ENCODE data around the gene AKNAD1.

AKNAD1 gene

DNA sequence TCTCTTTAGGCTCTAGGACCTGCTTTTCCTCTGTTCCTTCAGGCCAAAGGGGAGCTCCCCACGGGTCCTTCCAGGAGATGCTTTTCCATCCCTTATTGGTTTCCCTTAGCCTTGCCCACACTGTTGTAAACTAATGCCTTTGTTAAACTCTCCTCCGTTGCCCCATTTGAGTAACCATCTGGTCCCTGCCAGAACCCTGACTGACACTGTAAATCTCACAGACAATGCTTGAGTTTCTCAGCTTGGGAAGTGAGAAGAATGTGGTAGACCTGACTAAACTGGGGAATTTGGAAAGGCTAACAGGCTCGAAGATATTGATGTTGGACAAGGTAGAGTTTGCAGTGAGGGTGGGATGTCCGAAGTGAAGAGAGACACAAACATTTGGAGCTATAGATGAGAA is 11.4 kb downstream of the AKNAD1 start:
- Histone ChIP-seq H3K36me3 (ENCODE audit: control insufficient read depth, low read length) (no peaks in the 10 kb centered on the region), H4K20me1 (ENCODE audit: control insufficient read depth, insufficient read depth, low read depth, low read length) (no peaks in the 10 kb centered on the region), H3K4me1 (ENCODE audit: control insufficient read depth, low read length) (no peaks in the 10 kb centered on the region), H3K9me3 (ENCODE audit: control insufficient read depth, insufficient read depth, low read length) (no peaks in the 10 kb centered on the region), H3K9me2 (replicated peaks; ENCODE audit: control insufficient read depth, low read length) (no peaks in the 10 kb centered on the region), H3K27me3 (ENCODE audit: control insufficient read depth, low read length) (peaks cover 19% of the 10 kb centered on the region; the same call in 1 of the 2 replicates), H3K27ac (ENCODE audit: low read depth, low read length) (no peak overlapping the region), H3F3A (ENCODE audit: control insufficient read depth, insufficient read depth) (no peaks in the 10 kb centered on the region), H3K4me2 (ENCODE audit: low read length) (no peak overlapping the region), H3K79me2 (ENCODE audit: control insufficient read depth, low read length) (no peaks in the 10 kb centered on the region), H3K4me3 (ENCODE audit: low read length) (no peak overlapping the region)
- TF ChIP-seq, protein P1, sequence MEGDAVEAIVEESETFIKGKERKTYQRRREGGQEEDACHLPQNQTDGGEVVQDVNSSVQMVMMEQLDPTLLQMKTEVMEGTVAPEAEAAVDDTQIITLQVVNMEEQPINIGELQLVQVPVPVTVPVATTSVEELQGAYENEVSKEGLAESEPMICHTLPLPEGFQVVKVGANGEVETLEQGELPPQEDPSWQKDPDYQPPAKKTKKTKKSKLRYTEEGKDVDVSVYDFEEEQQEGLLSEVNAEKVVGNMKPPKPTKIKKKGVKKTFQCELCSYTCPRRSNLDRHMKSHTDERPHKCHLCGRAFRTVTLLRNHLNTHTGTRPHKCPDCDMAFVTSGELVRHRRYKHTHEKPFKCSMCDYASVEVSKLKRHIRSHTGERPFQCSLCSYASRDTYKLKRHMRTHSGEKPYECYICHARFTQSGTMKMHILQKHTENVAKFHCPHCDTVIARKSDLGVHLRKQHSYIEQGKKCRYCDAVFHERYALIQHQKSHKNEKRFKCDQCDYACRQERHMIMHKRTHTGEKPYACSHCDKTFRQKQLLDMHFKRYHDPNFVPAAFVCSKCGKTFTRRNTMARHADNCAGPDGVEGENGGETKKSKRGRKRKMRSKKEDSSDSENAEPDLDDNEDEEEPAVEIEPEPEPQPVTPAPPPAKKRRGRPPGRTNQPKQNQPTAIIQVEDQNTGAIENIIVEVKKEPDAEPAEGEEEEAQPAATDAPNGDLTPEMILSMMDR (IDR thresholded peaks at IDR 0.05; ENCODE audit: low read depth, low read length, poor library complexity, severe bottlenecking): no peak
- TF ChIP-seq EZH2phosphoT487 (IDR thresholded peaks at IDR 0.05; ENCODE audit: borderline replicate concordance, low read length): no peak

GRCh38 chr1:108843390-108844137 is 13.3 kb downstream of the AKNAD1 start:
- H3K4me3 ChIP-seq (ENCODE audit: low read length): no peak overlapping the region
- no peaks in the 10 kb centered on the region for H4K20me1 ChIP-seq (ENCODE audit: control insufficient read depth, insufficient read depth, low read depth, low read length)
- no peaks in the 10 kb centered on the region for H3F3A ChIP-seq (ENCODE audit: control insufficient read depth, insufficient read depth)
- H3K4me2 ChIP-seq (ENCODE audit: low read length): no peak overlapping the region
- H3K79me2 ChIP-seq (ENCODE audit: control insufficient read depth, low read length): no peaks in the 10 kb centered on the region
- H3K27ac ChIP-seq (ENCODE audit: low read depth, low read length): no peak overlapping the region
- H3K4me1 ChIP-seq (ENCODE audit: control insufficient read depth, low read length): no peaks in the 10 kb centered on the region
- no peaks in the 10 kb centered on the region for H3K9me3 ChIP-seq (ENCODE audit: control insufficient read depth, insufficient read depth, low read length)
- peaks cover 14% of the 10 kb centered on the region; the same call in 1 of the 2 replicates for H3K27me3 ChIP-seq (ENCODE audit: control insufficient read depth, low read length)
- TF ChIP-seq, protein P1 (IDR thresholded peaks at IDR 0.05; ENCODE audit: low read depth, low read length, poor library complexity, severe bottlenecking): no peak
- no peak for TF ChIP-seq EZH2phosphoT487 (IDR thresholded peaks at IDR 0.05; ENCODE audit: borderline replicate concordance, low read length)
- H3K9me2 ChIP-seq (replicated peaks; ENCODE audit: control insufficient read depth, low read length): no peaks in the 10 kb centered on the region
- no peaks in the 10 kb centered on the region for H3K36me3 ChIP-seq (ENCODE audit: control insufficient read depth, low read length)

DNA sequence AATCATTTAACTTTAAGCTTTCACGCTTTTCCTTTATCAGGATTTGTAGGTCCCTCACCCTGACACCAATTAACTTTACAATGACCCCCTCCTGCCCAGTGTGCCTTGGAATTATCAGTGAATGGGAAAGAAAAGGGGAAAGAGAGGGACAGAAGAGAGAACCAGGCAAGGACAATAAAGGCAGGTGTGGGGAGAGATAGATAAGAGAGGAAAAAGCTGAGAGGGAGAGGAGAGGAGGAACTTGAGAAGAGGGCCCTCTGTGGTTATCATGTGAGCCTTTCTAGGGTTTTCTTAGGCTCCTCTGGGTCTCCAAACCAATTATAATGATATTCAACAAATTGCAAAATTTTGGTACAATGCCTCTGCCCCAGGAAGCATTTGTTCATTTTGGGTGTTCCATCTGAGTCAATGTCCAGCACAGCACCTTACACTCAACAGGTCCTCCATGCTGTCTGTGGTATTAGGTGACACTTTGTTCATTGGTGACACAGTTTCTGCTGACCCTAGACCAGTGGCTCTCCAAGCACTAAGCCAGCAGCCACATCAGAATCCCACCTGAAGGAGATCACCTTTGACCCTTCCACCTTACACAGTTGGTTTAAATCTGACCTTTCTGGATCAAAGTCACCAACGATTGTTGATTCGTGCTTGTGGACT is 14.2 kb downstream of the AKNAD1 start:
- no peaks in the 10 kb centered on the region for H4K20me1 ChIP-seq (ENCODE audit: control insufficient read depth, insufficient read depth, low read depth, low read length)
- no peak overlapping the region for H3K4me3 ChIP-seq (ENCODE audit: low read length)
- H3K9me2 ChIP-seq (replicated peaks; ENCODE audit: control insufficient read depth, low read length): no peaks in the 10 kb centered on the region
- no peaks in the 10 kb centered on the region for H3K9me3 ChIP-seq (ENCODE audit: control insufficient read depth, insufficient read depth, low read length)
- no peak for TF ChIP-seq EZH2phosphoT487 (IDR thresholded peaks at IDR 0.05; ENCODE audit: borderline replicate concordance, low read length)
- TF ChIP-seq, protein P1 (IDR thresholded peaks at IDR 0.05; ENCODE audit: low read depth, low read length, poor library complexity, severe bottlenecking): no peak
- no peaks in the 10 kb centered on the region for H3K4me1 ChIP-seq (ENCODE audit: control insufficient read depth, low read length)
- no peaks in the 10 kb centered on the region for H3K79me2 ChIP-seq (ENCODE audit: control insufficient read depth, low read length)
- no peak overlapping the region for H3K27ac ChIP-seq (ENCODE audit: low read depth, low read length)
- no peaks in the 10 kb centered on the region for H3F3A ChIP-seq (ENCODE audit: control insufficient read depth, insufficient read depth)
- no peaks in the 10 kb centered on the region for H3K36me3 ChIP-seq (ENCODE audit: control insufficient read depth, low read length)
- H3K4me2 ChIP-seq (ENCODE audit: low read length): no peak overlapping the region
- peaks cover 8% of the 10 kb centered on the region; the same call in 1 of the 2 replicates for H3K27me3 ChIP-seq (ENCODE audit: control insufficient read depth, low read length)

All from DOHH2 (cell line).